ENCODE measurements around the gene DCP1B.

The DCP1B gene

GRCh38 chr12:1934068-1934467 is 70.2 kb downstream of the DCP1B start:
- DNase-seq: no peak

DNA sequence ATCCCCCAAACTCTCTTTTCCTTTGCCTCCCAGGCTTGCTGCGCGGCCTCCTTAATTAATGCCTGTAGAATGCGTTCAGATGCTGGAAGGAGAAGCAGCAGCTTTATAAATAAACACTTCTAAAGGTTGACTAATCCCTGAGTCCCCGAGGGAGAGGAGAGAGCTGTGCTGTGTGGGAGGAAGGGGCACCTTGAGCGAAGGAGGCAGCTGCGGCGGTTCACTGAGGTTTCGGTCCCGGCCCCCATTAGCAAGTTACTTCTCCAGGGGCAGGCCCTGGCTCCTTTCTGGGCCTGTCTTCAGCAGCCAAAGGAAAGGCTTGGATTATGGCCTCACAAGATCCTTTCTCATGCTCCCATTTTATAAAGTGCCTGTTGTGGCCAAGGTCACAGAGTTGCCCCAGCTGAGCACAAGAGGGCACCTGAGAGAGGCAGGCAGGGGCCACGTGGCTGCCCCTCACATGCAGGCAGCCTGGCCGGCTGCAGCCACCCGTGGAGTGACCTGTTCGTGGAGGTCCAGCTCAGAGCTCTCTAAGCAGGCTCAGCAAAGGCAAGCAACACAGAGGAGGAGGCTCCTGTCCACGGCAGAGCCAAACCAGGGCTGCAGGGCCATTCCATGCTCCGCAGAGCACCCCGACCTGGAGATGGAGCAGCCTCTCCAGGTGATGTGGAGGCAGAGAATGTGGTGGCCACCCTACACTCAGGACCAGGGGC is 70.8 kb downstream of the DCP1B start:
- DNase-seq: peak; percentile 13

GRCh38 chr12:1932264-1932777 is 71.9 kb downstream of the DCP1B start:
- DNase-seq: peak; percentile 52

DNA sequence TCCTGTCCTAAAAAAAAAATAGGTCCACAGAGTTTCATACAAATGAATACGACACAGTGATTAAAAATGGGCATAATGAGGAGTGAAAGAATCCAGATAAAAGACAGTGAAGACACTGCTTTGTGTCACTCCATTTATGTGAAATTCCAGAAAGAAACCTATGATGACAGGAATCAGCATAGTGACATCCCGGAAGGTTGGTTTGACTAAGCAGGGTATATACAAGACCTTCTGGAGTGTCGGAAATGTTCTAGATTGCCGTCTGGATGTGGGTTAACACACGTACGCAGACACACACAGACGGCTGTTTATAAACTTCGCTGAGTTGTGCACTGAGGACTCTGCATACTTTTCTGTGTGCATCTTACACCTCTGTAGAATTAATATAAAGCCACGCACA is 72.6 kb downstream of the DCP1B start:
- no peak for DNase-seq

- no peak for DNase-seq
These were observed 73.3 kb downstream of the DCP1B start for GRCh38 chr12:1930803-1931597.

GRCh38 chr12:1929985-1930802 is 74.1 kb downstream of the DCP1B start:
- DNase-seq: no peak

DNA sequence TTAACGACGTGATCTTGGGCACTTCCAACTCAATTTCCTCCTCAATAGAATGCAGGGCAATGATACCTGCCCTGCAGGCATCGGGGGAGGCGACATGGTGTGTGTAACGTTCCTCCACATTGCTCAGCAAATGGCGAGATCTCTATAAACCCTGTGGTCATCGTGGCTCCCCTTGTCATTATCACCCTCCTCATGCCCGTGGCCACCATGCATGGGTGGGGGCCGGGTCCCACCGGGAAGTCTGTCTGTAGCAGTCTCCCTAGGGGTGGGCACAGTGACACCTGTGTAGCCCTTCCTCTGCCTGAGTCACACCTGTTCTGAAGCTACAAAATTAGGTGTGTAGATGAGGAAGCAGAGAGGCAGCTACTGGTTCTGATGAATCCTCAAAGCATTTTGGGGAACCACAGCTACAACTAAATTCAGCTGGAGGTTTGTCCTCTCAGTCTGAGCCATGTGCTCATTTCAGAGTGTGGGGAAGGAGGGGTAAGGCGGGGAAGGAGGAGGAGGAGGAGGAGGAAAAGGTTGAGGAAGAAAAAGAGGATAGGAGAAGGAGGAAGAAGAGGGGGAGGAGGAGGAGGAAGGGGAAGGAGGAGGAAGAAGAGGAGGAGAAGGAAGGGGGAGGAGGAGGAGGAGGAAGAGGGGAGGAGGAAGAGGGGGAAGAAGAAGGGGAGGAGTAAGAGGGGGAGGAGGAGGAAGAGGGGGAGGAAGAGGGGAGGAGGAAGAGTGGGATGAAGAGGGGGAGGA is 74.8 kb downstream of the DCP1B start:
- DNase-seq: no peak

DNA sequence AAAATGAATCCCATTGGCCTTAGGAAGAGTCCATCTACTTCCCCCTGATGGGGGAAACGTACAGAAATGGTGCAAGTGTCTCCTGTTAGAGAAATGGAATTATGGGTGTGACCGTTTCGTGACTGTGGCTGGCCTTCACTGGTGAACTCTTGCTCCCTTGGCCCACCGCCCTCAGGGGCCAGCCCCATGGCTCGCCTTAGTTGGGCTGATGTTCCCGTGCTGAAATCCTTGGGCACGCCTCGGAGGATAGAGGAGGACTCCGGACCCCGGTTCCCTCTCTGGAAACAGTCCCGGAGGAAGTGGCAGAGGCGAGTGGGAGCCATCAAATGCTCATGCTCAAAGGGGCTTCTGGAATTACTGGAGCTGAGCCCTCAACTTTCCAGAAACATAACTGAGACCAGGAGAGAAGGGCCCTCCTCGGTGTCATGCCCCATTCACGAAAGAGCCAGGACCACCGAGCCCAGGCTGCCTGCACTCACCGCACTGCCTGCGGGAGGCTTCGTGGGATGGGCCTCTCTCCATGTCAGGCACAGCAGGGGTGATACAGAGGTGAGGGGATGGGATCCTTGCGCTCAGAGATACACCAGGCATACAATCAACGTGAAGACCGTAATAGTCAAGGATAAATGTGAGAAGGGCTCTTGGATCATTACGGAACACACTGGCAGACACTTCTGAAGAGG is 75.7 kb downstream of the DCP1B start:
- no peak for DNase-seq

DNA sequence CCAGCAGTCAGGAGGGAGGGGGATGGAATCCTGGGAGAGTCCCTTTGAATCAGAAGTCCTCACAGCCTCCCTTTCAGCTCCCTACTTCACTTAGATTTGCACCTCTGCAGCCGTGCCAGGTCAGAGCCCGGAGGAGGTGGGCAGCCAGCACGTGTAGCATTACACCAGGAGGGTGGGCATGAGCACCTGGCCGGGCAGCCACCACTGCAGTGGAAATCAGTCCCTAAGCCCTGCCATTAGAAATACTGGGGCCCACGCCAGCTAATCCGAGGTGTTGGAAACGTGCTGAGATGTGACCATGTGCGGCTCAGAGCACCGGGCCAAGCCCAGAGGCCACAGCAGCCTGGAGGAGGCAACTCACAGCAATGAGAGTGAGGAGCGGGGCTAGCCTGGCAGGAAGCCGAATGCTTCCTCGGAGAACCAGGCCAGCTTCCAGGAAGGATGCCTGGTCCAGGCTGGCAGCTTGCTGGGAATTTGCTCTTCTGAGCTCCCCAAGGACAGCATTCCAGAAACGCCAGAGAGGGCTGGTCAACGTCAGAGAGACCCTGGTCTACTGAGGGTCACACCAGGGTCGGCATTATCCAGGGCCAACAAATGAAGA is 76.4 kb downstream of the DCP1B start:
- DNase-seq: no peak

DNA sequence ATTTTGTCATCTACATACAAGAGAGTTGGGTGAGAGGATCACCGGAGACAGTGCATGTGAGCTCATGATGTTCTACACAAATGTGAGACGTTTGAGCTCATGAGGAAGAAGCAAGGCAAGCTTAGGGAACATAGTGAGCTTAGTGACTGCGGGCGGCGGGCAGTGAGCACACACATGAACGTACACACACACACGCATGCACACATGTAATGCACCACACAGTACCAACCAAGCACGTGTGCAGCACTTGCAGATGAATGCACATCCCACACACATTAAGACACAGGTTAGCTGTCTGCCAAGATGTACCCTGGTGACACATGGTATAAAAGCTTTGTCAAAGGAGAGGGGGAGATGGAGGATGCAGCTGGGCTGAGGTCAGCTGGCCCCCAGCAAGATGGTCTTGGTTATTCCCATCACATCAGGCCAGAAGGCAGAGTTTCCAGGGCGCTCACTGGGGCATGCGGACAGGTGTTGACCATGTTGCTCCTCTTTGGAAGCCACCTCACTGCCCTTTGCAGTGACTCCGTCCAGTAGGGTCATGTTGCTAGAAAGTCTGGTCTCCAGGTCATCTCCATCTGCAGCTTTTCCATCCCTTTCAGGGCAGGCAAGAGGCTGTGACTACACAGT is 77.1 kb downstream of the DCP1B start:
- no peak for DNase-seq

DNA sequence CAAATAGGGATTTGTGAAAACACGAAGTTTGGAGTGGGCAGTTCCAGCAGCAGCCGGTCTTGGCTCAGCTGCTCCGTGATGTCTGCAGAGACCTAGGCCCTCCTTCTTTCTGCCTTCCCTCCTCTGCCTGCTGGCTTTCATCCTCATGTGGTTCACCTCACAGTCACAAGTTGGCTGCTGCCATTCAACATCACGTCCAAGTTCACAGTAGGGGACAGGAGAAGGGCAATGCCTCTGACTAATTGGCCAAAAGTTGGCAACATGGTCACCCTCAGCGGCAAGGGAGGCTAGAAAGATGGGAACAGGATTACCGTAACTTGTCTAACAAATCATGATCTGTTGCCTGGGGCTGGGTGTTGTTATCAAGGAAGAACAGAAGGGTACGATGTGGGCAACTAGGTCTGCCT is 78.0 kb downstream of the DCP1B start:
- DNase-seq: no peak

DNA sequence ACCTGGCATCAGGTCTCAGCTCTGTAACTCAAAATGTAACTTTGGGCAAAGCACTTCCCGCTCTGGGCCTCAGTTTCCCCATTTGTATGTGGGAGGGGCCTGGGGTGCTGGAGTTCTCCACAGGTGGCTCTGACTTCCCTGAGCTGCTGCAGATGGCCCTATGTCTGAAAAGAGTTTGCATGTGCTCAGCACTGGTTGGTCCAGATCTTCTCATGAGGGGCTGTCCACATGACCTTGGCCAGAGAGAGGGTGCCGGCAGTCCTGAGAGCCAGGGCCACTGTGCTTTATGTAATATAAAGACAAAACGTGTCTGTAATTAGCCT is 78.6 kb downstream of the DCP1B start:
- no peak for DNase-seq

DNA sequence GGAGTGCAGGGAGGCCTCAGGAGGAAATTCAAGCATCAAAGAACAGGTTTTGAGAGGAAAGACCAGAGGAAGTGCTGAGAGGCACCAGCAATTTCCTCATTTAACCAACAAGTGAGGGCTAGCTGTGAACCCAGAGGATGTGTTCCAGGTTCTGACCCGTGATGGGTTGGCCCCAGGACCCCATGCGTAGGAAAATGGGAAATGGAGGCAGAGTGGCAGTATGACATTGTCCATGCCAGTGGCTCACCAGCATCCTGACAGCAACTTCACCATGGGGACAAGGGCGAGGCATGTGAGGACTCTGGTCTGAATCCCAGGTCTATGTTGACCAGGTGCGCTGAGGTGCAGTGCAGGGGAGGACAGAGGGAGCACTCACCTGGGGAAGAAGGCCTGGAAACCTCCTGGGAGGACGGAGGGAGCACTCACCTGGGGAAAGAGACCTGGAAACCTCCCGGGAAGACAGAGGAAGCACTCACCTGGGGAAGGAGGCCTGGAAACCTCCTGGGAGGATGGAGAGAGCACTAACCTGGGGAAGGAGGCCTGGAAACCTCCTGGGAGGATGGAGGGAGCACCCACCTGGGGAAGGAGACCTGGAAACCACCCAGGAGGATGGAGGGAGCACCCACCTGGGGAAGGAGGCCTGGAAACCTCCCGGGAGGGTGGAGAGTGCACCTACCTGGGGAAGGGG is 79.1 kb downstream of the DCP1B start:
- DNase-seq: no peak

DNA sequence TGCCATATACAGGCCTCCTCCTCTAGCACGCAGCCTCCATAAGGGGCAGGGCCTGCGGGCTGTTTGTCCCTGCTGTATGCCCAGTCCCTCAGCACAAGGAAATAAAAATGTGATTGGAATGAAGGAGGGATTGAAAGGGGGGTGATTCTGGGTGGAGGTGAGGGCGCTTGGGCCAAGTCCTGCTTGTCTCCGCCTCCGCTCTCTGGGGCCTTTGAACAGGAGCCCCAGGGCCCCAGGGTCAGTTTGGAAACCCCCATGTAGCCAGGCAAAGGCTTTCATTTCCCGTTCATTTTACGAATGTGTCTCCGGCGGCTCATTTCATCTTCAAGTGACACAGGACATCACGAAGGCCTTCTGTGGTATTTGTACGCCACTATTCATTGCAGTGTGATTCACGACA is 81.3 kb downstream of the DCP1B start:
- no peak for DNase-seq

GRCh38 chr12:1922075-1922709 is 82.1 kb downstream of the DCP1B start:
- no peak for DNase-seq

GRCh38 chr12:1920971-1921370 is 83.3 kb downstream of the DCP1B start:
- no peak for DNase-seq

DNA sequence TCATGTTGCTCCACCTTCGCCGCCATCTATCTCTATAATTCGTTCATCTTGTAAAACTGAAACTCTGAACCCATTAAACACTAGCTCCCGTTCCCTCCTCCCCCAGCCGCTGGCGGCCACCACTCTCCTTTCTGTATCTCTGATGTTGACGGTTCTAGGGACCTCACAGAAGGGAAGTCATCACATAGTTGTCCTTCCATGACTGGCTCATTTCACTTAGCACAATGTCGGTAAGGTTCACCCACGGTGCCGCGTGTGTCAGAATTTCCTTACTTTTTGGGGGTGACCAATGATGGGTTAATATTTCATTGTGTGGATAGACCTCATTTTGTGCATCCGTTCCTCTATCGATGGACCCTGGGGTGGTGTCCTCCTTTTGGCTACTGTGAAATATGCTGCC is 83.8 kb downstream of the DCP1B start:
- DNase-seq: no peak

DNA sequence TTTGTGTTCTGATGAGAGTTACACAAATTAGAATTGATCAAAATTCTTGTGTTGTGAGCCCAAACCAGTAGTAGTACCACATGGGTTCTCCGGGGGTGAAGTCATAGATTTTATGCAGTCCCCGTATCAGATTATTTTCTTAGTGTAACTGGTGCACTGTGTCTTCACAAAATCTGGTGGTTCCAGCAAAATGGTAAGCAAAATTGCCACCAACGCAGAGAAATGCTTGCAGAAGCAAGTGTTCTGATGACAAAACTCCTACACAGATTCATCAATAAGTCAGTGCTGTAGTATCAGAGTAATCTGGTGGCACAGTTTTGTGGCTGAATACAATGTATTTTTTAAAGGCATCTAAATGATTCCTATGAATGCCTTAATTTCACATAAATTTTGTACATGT is 84.5 kb downstream of the DCP1B start:
- DNase-seq: no peak

- DNase-seq: no peak
These were observed 85.0 kb downstream of the DCP1B start for GRCh38 chr12:1919284-1919683.

GRCh38 chr12:1918884-1919236 is 85.4 kb downstream of the DCP1B start:
- DNase-seq: no peak

Measured in kidney glomerular epithelial cell (primary cell).